RWPE2 (cell line): ENCODE measurements around the gene SIAE.

Experiments
- ATAC-seq: fragments of 200-7000 bp; cut with Tn5 transposase; 3 replicates; pipeline ENCODE4 v1.9.1; 2021; ENCODE audit warnings: low read depth
- DNase-seq: peaks from one replicate; pipeline ENCODE4 v3.0.0-alpha.2; 2020; ENCODE audit warnings: low spot score
- H3K27ac ChIP-seq: fragments of 450-650 bp; 2 replicates; pipeline ENCODE4 v1.5.1; 2017; ENCODE audit warnings: mild to moderate bottlenecking; ENCODE audit not compliant: poor library complexity, severe bottlenecking
- H3K27me3 ChIP-seq: fragments of 250-450 bp; sonication (Bioruptor Pico); 2 replicates; pipeline ENCODE4 v1.5.1; 2021; ENCODE audit warnings: mild to moderate bottlenecking, moderate library complexity; ENCODE audit not compliant: insufficient read depth, poor library complexity, severe bottlenecking
- H3K36me3 ChIP-seq: fragments of 250-450 bp; sonication (Bioruptor Pico); 2 replicates; pipeline ENCODE4 v1.5.1; 2020; ENCODE audit warnings: low read depth, mild to moderate bottlenecking, moderate library complexity
- H3K4me1 ChIP-seq: fragments of 250-450 bp; sonication (Bioruptor Pico); 2 replicates; pipeline ENCODE4 v1.5.1; 2021; ENCODE audit warnings: mild to moderate bottlenecking, moderate library complexity; ENCODE audit not compliant: insufficient read depth, poor library complexity, severe bottlenecking
- H3K4me3 ChIP-seq: fragments of 250-450 bp; sonication (Bioruptor Pico); 2 replicates; pipeline ENCODE4 v1.5.1; 2021; ENCODE audit warnings: mild to moderate bottlenecking, moderate library complexity; ENCODE audit not compliant: severe bottlenecking
- H3K9me3 ChIP-seq: fragments of 250-450 bp; sonication (Bioruptor Pico); 2 replicates; pipeline ENCODE4 v1.5.1; 2021; ENCODE audit warnings: mild to moderate bottlenecking, moderate library complexity; ENCODE audit not compliant: severe bottlenecking
- TF ChIP-seq, protein P1 (sequence below): fragments of 450-650 bp; IDR thresholded peaks from one replicate; pipeline ENCODE4 v1.5.1; 2017; ENCODE audit warnings: mild to moderate bottlenecking, moderate library complexity; ENCODE audit not compliant: poor library complexity, severe bottlenecking

Gene SIAE

DNA sequence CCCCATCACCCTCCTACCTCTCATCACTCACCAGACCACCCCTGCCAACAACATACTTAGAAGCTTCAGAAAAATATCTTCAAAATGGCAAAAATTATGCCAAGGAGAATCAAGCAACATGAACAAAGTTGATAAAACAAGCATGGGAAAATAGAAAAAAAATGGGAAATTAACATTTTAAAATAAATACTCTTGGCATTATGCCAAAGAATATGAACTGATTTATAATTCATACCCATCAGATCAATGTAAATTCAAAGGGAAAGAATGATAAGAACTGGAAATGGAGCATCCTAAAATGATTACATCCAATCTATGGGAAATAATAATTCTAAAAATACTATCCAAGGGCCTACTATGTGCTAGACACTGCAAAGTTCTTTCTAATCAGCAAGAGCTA is 12.0 kb downstream of the SIAE start:
- Histone ChIP-seq H3K27ac (no peak overlapping the region), H3K36me3 (no peaks in the 10 kb centered on the region), H3K4me3 (no peak overlapping the region), H3K27me3 (no peaks in the 10 kb centered on the region), H3K9me3 (no peaks in the 10 kb centered on the region), H3K4me1 (no peaks in the 10 kb centered on the region)
- no peak for DNase-seq
- TF ChIP-seq, protein P1, sequence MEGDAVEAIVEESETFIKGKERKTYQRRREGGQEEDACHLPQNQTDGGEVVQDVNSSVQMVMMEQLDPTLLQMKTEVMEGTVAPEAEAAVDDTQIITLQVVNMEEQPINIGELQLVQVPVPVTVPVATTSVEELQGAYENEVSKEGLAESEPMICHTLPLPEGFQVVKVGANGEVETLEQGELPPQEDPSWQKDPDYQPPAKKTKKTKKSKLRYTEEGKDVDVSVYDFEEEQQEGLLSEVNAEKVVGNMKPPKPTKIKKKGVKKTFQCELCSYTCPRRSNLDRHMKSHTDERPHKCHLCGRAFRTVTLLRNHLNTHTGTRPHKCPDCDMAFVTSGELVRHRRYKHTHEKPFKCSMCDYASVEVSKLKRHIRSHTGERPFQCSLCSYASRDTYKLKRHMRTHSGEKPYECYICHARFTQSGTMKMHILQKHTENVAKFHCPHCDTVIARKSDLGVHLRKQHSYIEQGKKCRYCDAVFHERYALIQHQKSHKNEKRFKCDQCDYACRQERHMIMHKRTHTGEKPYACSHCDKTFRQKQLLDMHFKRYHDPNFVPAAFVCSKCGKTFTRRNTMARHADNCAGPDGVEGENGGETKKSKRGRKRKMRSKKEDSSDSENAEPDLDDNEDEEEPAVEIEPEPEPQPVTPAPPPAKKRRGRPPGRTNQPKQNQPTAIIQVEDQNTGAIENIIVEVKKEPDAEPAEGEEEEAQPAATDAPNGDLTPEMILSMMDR = no peak
- ATAC-seq = no peak

DNA sequence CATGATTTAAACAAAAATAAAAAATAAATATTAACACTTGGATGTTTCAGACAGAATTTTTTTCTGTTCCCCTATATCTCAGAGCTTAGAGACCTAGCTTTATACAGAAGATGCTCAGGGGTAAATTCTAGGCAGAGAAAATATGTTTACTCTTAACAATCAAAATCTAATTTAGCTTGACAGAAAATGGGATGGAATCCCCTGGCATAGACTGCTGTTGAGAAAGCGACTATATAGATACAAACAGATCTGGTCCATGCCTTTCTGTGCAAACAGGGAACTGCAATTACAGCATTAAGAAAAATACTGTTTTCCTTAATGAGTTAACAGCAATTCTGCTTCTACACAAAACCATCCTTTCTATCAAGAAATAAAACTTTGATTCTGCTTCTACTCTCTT is 14.6 kb downstream of the SIAE start:
- Histone ChIP-seq H3K36me3 (no peaks in the 10 kb centered on the region), H3K9me3 (no peaks in the 10 kb centered on the region), H3K27me3 (no peaks in the 10 kb centered on the region), H3K4me3 (no peak overlapping the region), H3K4me1 (no peaks in the 10 kb centered on the region), H3K27ac (no peak overlapping the region)
- DNase-seq = no peak
- TF ChIP-seq, protein P1 = no peak
- no peak for ATAC-seq

DNA sequence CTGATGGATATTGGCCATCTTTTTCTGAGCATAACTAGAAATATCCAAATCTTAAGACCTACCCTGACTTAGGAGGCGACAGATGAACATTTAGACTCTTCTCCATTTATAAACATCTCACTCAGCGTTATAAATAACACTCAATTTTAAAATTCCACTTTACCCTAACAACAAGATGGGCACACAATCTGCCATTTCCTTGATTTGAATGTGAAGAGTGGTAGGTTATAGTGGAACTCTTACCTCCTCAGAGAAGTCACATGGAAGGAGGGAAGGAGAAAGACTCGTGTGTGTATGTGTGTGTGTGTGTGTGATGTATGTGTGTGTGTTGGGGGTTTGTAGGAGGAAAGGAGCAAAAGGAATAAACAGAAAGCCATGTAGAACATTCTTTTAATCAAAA is 15.0 kb downstream of the SIAE start:
- Histone ChIP-seq H3K27me3 (no peaks in the 10 kb centered on the region), H3K4me3 (no peak overlapping the region), H3K27ac (no peak overlapping the region), H3K9me3 (no peaks in the 10 kb centered on the region), H3K4me1 (no peaks in the 10 kb centered on the region), H3K36me3 (no peaks in the 10 kb centered on the region)
- ATAC-seq (no peak), DNase-seq (no peak)
- TF ChIP-seq, protein P1 = no peak

DNA sequence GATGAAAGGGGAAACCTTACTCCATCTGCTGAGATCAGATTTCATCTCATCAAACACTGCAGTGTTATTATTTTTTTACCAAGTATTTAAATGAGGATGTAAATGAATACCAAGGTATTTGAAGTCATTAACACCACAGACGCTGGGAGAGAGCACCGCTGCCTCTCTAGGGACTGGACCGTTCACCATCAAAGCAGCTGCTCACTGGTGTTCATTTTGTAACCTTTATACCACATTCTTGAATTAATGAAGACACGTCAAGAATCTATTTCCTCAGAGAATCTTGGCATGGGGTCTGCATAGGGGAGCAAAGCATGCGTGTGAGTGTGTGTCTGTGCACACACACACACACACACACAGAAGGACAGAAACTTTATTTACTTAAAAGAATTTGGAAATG is 15.6 kb downstream of the SIAE start:
- H3K4me1 ChIP-seq = no peaks in the 10 kb centered on the region
- TF ChIP-seq, protein P1 = no peak
- ATAC-seq = no peak
- no peak for DNase-seq
- no peaks in the 10 kb centered on the region for H3K9me3 ChIP-seq
- no peak overlapping the region for H3K27ac ChIP-seq
- no peaks in the 10 kb centered on the region for H3K36me3 ChIP-seq
- no peak overlapping the region for H3K4me3 ChIP-seq
- no peaks in the 10 kb centered on the region for H3K27me3 ChIP-seq

DNA sequence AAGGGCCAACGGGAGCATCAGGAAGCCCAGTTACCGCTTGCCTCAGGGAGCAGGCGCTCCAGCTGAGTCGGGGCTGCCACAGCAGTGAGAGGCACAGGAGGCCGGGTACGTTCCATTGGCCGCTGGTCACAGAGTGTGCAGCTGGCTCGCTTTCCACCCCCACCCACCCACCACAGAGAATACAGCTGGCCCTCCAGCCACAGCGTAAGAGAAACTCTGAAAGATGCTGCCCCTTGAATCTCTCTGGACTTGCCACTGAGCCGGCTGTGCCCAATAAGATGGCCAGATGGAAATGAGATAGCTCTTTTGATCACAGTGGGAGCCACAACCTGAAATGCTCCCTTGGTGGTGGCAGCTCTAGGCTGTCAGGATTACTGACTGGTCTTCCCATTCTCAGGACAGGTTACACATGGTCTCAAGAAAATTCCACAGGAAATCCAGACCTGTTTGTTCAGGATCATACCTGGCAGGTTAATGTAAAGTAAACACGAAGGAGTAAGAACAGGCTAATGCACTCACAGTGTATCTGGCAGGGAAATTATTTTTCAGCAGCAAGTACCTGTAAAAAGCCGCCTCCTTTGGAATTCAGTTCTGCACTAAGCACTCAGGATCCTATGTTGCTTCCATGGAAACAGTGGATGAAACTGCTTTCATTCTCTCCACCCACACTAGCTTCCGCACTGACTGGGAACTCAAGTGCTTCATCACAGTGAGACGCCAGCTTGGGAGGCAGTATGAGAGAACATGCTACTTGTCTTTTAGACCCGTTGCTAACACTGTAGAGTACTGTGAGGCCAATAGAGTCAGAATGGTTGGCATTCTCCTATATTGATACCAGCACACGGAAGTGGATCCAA is 16.5 kb downstream of the SIAE start:
- Histone ChIP-seq H3K9me3 (no peaks in the 10 kb centered on the region), H3K27ac (no peak overlapping the region), H3K4me3 (no peak overlapping the region), H3K27me3 (no peaks in the 10 kb centered on the region), H3K4me1 (no peaks in the 10 kb centered on the region), H3K36me3 (no peaks in the 10 kb centered on the region)
- DNase-seq (no peak), ATAC-seq (peak; percentile 64; the same call in 2 of the 3 replicates)
- TF ChIP-seq, protein P1 = no peak
